ENCODE measurements around the gene PTGIS.
"Not testable (repeated sequence)": the region's sequence is repeated elsewhere in the genome, so short reads cannot be mapped to it uniquely, and the experiment has no call there.

PTGIS gene

DNA sequence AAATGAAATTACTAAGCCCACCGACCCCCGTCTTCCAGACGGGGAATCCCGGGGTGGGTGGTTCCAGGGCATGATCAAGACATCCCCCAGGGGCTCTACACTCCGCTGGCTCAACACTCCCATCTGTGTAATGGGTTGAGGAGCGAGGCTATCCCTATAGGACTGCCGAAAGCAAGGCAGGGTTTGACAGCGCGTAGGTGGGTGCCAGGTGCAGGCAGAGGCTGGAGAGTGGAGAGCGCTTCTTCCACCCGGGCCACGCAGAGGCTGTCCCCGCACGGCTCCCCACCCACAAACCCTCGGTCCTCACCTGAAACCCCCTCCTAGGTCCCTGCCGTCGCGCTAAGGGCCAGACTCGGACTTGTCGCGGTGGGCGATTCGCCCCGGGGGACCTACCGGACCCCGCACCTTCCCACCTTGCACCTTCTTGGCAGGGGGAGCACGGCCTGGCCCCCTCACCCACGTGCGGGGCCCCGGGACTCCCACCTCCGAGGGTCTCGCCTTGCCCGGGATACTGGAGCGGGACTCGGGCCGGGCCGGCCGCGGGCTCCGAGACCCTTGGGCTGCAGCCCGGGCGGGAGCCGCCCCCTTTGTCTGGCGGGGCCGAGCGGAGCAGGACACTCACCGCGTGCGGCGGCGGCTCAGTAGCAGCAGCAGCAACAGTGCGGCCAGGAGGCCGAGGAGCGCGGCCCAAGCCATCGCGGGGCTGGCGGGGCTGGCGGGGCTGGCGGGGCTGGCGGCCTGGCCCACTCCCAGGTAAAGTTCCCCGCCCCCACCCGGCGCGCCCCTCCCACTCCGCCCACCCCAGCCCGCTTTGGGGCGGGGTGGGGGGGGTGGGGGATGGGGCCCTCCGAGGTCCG lies at the start of gene PTGIS:
TSS of gene PTGIS (minus strand) at position 717 of the 857 bp plus-strand sequence. CDS start at position 696, 21 bp downstream.
- peak; percentile 31 for DNase-seq

DNA sequence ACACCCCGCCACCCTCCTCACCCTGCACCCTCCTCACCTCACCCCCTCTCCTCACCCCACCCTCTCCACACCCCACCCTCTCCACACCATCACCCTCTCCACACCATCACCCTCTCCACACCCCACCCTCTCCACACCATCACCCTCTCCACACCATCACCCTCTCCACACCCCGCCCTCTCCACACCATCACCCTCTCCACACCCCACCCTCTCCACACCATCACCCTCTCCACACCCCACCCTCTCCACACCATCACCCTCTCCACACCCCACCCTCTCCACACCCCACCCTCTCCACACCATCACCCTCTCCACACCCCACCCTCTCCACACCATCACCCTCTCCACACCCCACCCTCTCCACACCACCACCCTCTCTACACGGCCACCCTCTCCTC lies 49.5 kb upstream of the PTGIS start:
- DNase-seq, result not testable (repeated sequence)

DNA sequence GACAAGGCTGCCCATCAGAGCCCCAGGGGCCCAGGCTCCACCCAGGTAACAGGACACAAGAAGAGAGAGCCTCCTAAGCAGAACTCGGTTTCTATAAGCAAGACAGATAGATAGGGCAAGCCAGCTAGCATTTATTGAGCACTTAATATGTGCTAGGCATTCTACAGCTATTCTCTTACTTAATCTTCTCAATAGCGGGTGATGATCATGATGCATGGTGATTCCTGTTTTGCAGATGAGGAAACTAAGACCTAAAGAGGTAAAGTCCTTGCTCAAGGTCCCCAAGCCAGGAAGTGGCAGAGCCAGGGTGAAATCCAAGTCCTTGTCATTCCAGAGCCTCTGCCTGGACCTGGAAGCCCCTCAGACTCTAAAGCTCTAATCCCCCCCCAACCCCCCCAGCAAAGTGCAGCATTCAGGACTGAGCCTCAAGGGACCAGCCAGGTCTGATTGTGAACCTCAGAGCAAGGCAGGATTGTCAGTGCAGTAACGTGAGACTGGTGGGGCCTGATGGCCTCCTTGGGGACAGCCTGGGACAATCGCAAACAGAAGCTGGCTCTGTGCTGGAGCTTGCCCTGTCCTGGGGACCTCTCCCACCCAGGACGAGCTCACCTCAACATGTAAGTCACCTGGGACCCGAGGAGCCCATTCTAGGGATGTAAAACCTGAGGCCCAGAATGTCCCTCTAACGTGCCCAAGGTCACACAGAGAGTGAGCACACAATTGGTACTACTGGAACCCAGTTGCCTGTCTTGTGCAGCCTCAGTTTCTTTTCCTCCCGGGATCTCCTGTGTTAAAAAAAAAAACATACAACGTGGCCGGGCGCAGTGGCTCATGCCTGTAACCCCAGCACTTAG lies 48.4 kb upstream of the PTGIS start:
- DNase-seq, result no peak

GRCh38 chr20:49615401-49616153 lies 47.6 kb upstream of the PTGIS start:
- DNase-seq, result peak; percentile 18

- not testable (repeated sequence) for DNase-seq
These were observed 47.1 kb upstream of the PTGIS start for GRCh38 chr20:49615051-49615400.

GRCh38 chr20:49614338-49615050 lies 46.6 kb upstream of the PTGIS start:
- DNase-seq, result no peak

DNA sequence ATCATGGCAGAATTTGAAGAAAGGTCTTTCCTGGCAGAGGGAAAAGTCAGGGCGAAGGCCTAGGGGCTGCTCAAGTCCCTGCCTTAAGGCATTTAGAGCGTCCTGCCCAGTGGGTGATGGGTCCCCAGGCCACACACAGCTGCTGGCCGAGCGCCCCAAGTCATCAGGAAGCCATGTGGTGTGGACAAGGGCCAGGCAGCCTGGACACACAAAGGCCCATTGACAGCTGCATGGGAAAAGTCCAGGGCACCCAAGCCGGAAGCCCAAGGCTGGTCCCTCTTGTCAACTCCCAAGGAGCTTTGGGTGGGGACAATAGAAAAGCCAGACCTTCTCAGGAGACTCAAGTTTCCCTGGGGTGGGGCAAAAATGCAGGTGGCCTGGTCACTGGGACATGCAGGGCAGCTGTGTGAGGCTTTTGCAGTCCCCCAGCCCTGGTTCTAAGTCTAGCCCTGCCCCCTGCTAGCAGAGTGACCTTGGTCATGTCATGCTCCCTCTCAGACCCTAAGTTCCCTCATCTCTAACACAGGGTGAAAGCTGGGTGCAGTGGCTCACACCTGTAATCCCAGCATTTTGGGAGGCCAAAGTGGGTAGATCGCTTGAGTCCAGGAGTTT lies 44.3 kb upstream of the PTGIS start:
- DNase-seq, result no peak

DNA sequence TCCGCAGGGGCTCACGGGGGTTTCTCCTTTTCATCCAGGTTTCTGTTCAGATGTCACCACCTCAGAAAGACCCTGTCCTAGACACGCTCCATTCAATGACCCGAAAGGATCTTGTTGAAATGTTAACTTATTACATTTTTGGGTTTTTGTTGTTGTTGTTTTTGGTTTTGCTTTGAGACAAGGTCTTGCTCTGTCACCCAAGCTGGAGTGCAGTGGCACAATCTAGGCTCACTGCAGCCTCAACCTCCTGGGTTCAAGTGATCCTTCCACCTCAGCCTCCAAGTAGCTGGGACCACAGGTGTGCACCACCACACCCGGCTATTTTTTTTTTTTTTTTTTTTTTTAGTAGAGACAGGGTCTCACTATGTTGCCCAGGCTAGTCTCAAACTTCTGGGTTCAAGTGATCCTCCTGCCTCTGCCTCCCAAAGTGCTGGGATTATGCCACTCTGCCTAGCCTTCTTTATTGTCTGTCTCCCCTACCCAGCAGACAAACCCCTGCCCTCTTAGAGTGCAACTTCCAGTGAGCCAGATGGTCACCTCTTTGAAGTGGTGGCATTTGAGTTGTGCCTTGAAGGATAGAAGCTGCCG lies 43.7 kb upstream of the PTGIS start:
- not testable (repeated sequence) for DNase-seq

GRCh38 chr20:49610691-49611538 lies 43.0 kb upstream of the PTGIS start:
- peak; percentile 62 for DNase-seq

- DNase-seq, result peak; percentile 43
These were observed 41.1 kb upstream of the PTGIS start for GRCh38 chr20:49608752-49609670.

DNA sequence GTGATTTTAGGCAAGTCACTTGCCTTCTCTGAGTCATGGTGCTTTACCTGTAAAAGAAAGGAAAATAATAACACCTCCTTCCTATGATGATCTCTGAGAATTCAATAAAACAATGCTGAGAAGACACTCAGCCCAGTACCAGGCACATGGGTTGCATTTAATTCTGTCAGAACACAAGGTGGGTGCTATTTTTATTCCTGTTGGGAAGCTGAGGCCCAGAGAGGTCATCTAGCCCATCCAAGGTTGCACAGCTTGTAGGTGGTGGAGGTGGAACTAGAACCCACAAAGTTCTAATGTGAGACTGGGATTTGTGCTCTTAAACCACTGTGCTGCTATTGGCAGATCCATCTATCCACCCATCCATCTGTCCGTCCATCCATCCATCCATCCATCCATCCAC lies 39.6 kb upstream of the PTGIS start:
- no peak for DNase-seq

DNA sequence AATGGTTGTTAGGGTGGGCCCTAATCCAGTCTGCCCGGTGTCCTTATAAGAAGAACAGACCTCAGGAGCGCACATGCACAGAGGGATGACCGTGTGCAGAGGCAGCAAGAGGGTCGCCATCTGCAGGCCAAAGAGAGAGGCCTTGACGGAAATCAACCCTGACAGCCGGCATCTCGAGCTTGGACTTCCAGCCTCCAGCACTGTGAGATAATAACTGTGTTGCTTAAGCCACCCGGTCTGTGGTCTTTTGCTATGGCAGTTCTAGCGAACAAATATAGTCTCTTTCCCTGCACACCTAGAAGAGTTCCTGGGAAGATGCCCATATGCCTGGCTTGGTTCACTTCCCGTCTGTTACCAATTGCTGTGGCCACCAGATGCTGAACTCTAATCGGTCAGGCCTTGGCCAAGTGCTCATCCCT lies 35.3 kb upstream of the PTGIS start:
- peak; percentile 57 for DNase-seq

DNA sequence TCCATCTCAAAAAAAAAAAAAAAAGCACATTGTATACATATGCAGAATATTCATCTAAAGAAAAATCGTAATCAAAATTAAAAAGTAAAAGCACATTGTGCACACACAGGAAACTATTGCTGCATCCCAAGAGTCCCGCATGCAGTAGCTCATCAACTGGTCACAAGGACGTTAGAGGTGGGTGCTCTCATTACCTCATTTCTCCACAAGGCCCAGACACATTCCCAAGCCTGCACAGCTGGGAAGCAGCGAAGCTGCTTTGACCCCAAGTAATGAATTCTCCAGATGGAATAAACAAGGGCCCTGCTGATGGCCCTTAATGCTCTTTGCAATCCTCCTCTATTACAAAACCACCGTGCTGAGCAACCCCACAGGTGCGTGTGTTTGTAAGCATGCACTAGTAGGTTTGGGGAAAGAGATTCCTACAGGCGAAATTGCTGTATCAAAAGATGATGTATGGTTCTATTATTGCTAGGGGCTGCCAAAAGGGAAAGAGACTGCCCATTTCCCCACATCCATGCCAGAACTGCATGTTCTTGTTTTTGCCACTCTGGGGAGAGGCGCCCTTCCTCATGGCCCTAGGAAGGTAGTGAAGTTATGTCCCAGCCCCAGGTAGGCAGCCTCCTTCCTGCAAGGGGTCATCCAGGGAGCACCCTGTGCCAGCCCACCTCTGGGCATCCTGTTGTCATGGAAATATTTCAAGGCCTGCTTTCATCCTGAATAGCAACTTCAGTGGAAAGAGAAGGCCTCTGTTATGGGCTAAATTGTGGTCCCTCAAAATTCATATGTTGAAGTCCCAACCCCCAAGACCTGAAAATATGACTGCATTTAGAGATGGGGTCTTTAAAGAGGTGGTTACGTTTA lies 34.6 kb upstream of the PTGIS start:
- no peak for DNase-seq

DNA sequence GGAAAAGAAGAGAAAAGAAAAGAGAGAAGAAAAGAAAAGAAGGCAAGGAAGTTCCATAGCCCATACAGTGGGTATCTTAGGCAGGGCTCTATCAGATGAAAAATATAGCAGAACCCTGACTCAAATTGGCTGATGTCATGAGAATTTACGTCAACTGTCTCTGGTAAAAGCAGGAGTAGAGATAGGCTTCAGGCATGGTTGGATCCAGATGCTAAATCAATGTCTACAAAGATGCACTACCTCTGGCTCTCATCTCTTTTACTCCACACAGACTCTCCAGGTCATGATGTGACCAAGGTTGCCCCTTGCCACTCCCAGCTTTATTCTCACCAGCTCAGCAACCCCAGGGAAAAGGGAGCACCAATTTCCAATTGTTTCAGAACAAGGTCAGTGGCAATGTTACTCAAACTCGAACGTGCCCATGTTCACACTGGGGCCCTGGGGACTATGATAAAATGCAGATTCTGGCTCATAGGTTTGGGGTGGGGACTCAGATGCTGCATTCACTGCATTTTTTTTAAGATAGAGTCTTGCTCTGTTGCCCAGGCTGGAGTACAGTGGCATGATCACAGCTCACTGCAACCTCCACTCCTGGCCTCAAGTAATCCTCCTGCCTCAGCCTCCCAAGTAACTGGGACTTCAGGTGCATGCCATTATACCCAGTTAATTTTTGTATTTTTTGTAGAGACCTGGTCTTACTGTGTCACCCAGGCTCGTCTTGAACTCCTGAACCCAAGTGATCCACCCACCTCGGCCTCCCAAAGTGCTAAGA lies 33.4 kb upstream of the PTGIS start:
- DNase-seq, result no peak

DNA sequence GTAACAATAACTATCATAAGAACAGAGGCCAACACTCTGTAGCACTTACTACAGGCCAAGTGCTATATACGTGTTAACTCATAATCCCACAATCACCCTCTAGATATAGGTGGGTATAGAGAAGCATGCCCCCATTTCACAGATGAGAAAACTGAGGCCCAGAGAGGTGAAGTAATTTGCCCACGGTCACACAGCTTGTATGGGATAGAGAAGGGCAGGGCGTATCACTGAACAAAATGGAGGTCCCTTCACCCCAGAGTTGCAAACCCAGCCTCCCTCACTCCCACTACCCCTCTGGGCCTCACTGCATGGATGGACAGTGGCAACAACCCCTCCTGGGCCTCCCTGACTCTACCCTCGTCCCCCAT lies 31.8 kb upstream of the PTGIS start:
- DNase-seq, result no peak

DNA sequence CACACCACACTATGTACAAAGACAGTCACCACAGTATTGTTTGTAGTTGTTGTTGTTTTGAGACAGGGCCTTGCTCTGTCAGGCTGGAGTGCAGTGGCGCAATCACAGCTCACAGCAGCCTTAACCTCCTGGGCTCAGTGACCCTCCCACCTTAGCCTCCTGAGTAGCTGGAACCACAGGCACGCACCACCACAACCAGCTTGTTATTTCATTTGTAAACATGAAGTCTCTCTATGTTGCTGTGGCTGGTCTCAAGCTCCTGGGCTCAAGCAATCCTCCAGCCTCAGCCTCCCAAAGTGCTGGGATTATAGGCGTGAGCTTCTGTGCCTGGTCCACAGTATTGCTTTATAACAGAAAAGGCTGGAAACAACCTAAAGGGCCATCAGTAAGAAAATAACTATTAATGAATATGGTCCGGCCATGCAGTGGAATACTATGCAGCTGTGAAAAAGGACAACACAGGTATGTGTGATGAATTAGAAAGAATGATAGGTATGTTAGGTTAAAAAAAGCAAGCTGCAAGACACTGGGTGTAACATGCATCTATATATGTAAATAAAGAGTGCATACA lies 30.0 kb upstream of the PTGIS start:
- DNase-seq, result no peak

DNA sequence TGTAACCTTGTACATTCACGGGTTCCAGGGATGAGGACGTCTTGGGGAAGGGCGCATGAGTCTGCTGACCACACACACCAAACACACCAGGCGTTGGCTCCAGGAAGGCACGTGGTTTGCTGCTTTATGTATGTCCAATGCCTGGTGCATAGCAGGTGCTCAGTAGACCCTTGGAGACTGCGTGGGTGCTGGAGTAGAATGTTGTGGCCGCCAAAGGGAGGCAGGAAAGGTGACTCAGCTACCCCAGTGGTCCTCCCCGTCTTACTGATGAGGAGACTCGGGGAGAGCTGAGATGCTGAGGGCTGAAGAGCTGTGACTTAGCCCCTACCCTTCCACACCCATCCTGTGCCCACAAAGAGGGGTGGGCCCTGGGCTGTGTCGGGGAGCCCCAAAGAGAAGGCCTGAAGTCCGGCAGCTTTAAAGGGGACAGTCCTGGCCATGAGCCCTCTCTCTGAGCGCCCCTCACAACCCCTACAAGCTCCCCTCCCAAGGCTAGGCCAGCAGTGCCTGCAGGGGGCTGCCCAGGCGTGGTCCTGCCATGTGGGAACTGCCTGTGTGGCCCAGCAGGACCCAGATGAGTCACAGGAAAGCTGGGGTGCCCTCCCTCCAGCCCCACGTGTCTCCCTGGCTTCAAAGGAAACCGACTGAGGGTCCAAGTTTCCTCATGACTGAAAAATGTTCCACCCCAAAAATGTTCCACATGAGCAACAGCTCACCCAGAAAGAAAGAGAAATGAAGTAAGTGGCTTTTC lies 28.0 kb upstream of the PTGIS start:
- DNase-seq, result peak; percentile 81
